ENCODE data around the gene CRKL.
"Not testable (repeated sequence)": the region's sequence is repeated elsewhere in the genome, so short reads cannot be mapped to it uniquely, and the experiment has no call there.

The CRKL gene

GRCh38 chr22:20966883-20967696, 49.9 kb downstream of the CRKL start, which contains the start of gene AIFM3:
Gene AIFM3 (plus strand): TSS chr22:20967255. CDS start chr22:20967945, 690 bp downstream.
- no peak for DNase-seq (ENCODE audit: low read depth, low spot score)

GRCh38 chr22:20967697-20968211, 50.5 kb downstream of the CRKL start:
- DNase-seq (ENCODE audit: low read depth, low spot score): no peak

GRCh38 chr22:20968281-20968977, 51.2 kb downstream of the CRKL start:
- DNase-seq (ENCODE audit: low read depth, low spot score): no peak

GRCh38 chr22:20970939-20971657, 53.9 kb downstream of the CRKL start:
- DNase-seq (ENCODE audit: low read depth, low spot score): no peak

GRCh38 chr22:20972014-20972694, 54.9 kb downstream of the CRKL start:
- DNase-seq (ENCODE audit: low read depth, low spot score): not testable (repeated sequence)

- DNase-seq (ENCODE audit: low read depth, low spot score): no peak
Observed at GRCh38 chr22:20972933-20973577, 55.8 kb downstream of the CRKL start.

- no peak for DNase-seq (ENCODE audit: low read depth, low spot score)
Observed at GRCh38 chr22:20973634-20974286, 56.6 kb downstream of the CRKL start.

- no peak for DNase-seq (ENCODE audit: low read depth, low spot score)
Observed at GRCh38 chr22:20974336-20974955, 57.2 kb downstream of the CRKL start.

- no peak for DNase-seq (ENCODE audit: low read depth, low spot score)
Observed at GRCh38 chr22:20975541-20976290, 58.5 kb downstream of the CRKL start.

- DNase-seq (ENCODE audit: low read depth, low spot score): no peak
Observed at GRCh38 chr22:20976291-20976877, 59.2 kb downstream of the CRKL start.

- DNase-seq (ENCODE audit: low read depth, low spot score): no peak
Observed at GRCh38 chr22:20977019-20977418, 59.8 kb downstream of the CRKL start.

- DNase-seq (ENCODE audit: low read depth, low spot score): no peak
Observed at GRCh38 chr22:20977516-20978170, 60.4 kb downstream of the CRKL start.

GRCh38 chr22:20978419-20978818, 61.2 kb downstream of the CRKL start:
- no peak for DNase-seq (ENCODE audit: low read depth, low spot score)

- DNase-seq (ENCODE audit: low read depth, low spot score): no peak
Observed at GRCh38 chr22:20979243-20979809, 62.1 kb downstream of the CRKL start.

- DNase-seq (ENCODE audit: low read depth, low spot score): no peak
Observed at GRCh38 chr22:20979940-20980453, 62.8 kb downstream of the CRKL start.

- DNase-seq (ENCODE audit: low read depth, low spot score): no peak
Observed at GRCh38 chr22:20980523-20980922, 63.3 kb downstream of the CRKL start.

GRCh38 chr22:20980938-20981722, 63.9 kb downstream of the CRKL start:
- DNase-seq (ENCODE audit: low read depth, low spot score): no peak

Measured in smooth muscle cell of the brain vasculature (primary cell).